ENCODE results near the gene PTPRC.

The PTPRC gene

GRCh38 chr1:198647055-198647454 is 8.2 kb downstream of the PTPRC start:
- TF ChIP-seq RAD21 (IDR thresholded peaks at IDR 0.05; ENCODE audit: low read depth) (no peak), TCF12 (IDR thresholded peaks at IDR 0.05; ENCODE audit: low read depth) (no peak), TAF1 (IDR thresholded peaks at IDR 0.05; ENCODE audit: low read depth) (no peak), REST (IDR thresholded peaks at IDR 0.05; ENCODE audit: low read depth) (no peak), CEBPB (IDR thresholded peaks at IDR 0.05) (no peak), YY1 (IDR thresholded peaks at IDR 0.05; ENCODE audit: low read depth) (no peak), FOXM1 (IDR thresholded peaks at IDR 0.05; ENCODE audit: borderline replicate concordance, low read depth) (no peak), EGR1 (IDR thresholded peaks at IDR 0.05) (no peak)
- TF ChIP-seq, protein P1, sequence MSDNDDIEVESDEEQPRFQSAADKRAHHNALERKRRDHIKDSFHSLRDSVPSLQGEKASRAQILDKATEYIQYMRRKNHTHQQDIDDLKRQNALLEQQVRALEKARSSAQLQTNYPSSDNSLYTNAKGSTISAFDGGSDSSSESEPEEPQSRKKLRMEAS (IDR thresholded peaks at IDR 0.05) = no peak
- TF ChIP-seq, protein P2, sequence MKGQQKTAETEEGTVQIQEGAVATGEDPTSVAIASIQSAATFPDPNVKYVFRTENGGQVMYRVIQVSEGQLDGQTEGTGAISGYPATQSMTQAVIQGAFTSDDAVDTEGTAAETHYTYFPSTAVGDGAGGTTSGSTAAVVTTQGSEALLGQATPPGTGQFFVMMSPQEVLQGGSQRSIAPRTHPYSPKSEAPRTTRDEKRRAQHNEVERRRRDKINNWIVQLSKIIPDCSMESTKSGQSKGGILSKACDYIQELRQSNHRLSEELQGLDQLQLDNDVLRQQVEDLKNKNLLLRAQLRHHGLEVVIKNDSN (IDR thresholded peaks at IDR 0.05) = no peak

- TF ChIP-seq REST (IDR thresholded peaks at IDR 0.05; ENCODE audit: low read depth) (no peak), FOXM1 (IDR thresholded peaks at IDR 0.05; ENCODE audit: borderline replicate concordance, low read depth) (no peak), CREB1 (IDR thresholded peaks at IDR 0.05; ENCODE audit: low read depth) (no peak), EP300 (IDR thresholded peaks at IDR 0.05; ENCODE audit: borderline replicate concordance) (no peak)
- TF ChIP-seq, protein P2 (IDR thresholded peaks at IDR 0.05) = no peak
- TF ChIP-seq, protein P1 (IDR thresholded peaks at IDR 0.05) = no peak
Observed at GRCh38 chr1:198648592-198648991, 9.8 kb downstream of the PTPRC start.

DNA sequence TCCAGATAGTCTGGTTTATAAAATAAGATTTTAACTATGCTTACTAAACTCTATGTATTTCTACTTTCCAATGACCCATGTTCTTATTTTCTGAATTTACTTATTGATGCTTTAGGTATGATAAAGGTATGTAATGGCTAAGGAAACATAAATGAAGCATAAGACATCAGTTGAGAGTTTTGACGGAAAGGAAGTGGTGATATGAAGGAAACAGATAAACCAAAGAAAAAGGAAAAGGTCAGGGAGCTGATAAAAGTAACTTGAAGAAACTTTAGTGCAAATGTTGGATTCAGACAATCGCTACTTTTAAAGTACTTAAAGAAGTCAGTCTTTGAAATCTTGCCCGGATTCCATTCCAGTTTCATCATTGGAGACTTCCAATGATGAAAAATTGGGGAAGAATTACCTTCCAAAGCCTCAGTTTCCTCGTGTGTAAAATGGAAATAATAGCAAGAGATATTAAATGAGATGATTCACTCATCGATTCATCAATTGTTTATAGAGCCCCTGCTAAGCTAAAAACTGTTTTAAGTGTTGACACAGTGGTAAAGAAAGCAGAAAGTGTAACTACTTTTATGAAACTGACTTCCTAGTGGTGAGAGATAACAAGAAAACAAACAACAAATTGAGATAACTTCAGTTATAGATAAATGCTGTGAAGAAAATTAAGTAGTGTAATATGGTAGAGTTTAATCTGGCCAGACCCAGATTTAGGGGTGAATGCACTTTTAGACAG is 10.6 kb downstream of the PTPRC start:
- TF ChIP-seq EGR1 (IDR thresholded peaks at IDR 0.05) (no peak), FOXM1 (IDR thresholded peaks at IDR 0.05; ENCODE audit: borderline replicate concordance, low read depth) (no peak), EP300 (IDR thresholded peaks at IDR 0.05; ENCODE audit: borderline replicate concordance) (no peak), TCF12 (IDR thresholded peaks at IDR 0.05; ENCODE audit: low read depth) (no peak), NFIC (IDR thresholded peaks at IDR 0.05) (no peak), TAF1 (IDR thresholded peaks at IDR 0.05; ENCODE audit: low read depth) (no peak), REST (IDR thresholded peaks at IDR 0.05; ENCODE audit: low read depth) (no peak), TEAD4 (IDR thresholded peaks at IDR 0.05) (no peak), YY1 (IDR thresholded peaks at IDR 0.05; ENCODE audit: low read depth) (no peak), CREB1 (IDR thresholded peaks at IDR 0.05; ENCODE audit: low read depth) (no peak), ZBTB7A (IDR thresholded peaks at IDR 0.05; ENCODE audit: low read depth) (no peak), RAD21 (IDR thresholded peaks at IDR 0.05; ENCODE audit: low read depth) (no peak), CEBPB (IDR thresholded peaks at IDR 0.05) (no peak)
- TF ChIP-seq, protein P2 (IDR thresholded peaks at IDR 0.05) = no peak
- TF ChIP-seq, protein P1 (IDR thresholded peaks at IDR 0.05) = no peak

- TF ChIP-seq CREB1 (IDR thresholded peaks at IDR 0.05; ENCODE audit: low read depth) (no peak), FOXM1 (IDR thresholded peaks at IDR 0.05; ENCODE audit: borderline replicate concordance, low read depth) (no peak)
- TF ChIP-seq, protein P1 (IDR thresholded peaks at IDR 0.05) = no peak
Observed at GRCh38 chr1:198649968-198650338, 11.1 kb downstream of the PTPRC start.

Measured in Ishikawa (cell line).